GM04504 (cell line): ENCODE data around the gene EPHB3.

Experiments
- DNase-seq: peaks from one replicate; pipeline ENCODE4 v3.0.0-alpha.2; 2012; ENCODE audit warnings: low read depth

The EPHB3 gene

GRCh38 chr3:184626923-184627322 lies 65.3 kb downstream of the EPHB3 start:
- no peak for DNase-seq

GRCh38 chr3:184629555-184630160 lies 68.1 kb downstream of the EPHB3 start:
- no peak for DNase-seq

- DNase-seq, result no peak
Measured at GRCh38 chr3:184630861-184631471, 69.4 kb downstream of the EPHB3 start.

GRCh38 chr3:184631472-184631861 lies 69.9 kb downstream of the EPHB3 start:
- DNase-seq, result no peak
